ENCODE measurements around the gene TOP3A.

TOP3A gene

DNA sequence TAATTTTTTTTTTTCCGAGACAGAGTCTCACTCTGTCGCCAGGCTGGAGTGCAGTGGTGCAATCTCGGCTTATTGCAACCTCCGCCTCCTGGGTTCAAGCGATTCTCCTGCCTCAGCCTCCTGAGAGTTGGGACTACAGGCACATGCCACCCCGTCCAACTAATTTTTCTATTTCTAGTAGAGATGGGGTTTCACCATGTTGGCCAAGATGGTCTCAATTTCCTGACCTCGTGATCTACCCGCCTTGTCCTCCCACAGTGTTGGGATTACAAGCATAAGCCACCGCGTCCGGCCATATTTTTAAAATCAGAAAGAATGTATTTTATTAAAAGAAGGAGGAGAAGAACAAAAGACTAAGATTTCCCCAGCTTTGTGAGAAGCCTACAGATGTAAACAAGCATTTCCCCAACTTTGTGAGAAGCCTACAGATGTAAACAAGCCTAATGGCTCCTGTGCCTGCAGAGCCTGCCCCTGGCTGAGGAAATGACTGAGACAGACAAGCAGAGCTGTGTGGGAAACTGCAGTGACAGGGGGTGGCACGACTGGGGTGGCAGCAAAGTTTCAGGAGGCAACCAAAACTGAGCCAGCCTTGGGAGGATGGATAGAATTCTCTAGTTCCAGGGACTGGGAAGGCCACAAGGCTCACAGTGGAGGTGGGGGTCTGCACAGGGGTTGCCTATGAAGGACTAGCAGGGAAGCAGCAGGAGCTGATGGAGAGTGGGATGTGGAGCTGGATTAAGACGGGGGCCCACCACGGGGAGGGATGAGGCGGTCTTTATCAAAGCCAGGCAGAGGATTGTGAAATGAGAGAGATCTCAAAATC lies 22.9 kb downstream of the TOP3A start:
- Histone ChIP-seq H3K36me3 (replicated peaks) (peaks cover 40% of the 10 kb centered on the region), H3K4me3 (ENCODE audit: low read depth, low read length) (no peak overlapping the region), H3K27me3 (replicated peaks) (no peaks in the 10 kb centered on the region), H3K27ac (no peak overlapping the region)
- TF ChIP-seq CTCF (IDR thresholded peaks at IDR 0.05; ENCODE audit: low read depth, low read length, missing control alignments), result no peak
- in situ Hi-C loops (cut with HindIII; ENCODE audit: low pct_ligation_motif_present, low sequenced_read_pairs), result no loop called here
- no peak for DNase-seq

- TF ChIP-seq CTCF (IDR thresholded peaks at IDR 0.05; ENCODE audit: low read depth, low read length, missing control alignments), result no peak
- in situ Hi-C loops (cut with HindIII; ENCODE audit: low pct_ligation_motif_present, low sequenced_read_pairs), result no loop called here
- Histone ChIP-seq H3K36me3 (replicated peaks) (peaks cover 57% of the 10 kb centered on the region), H3K4me3 (ENCODE audit: low read depth, low read length) (no peak overlapping the region), H3K27me3 (replicated peaks) (no peaks in the 10 kb centered on the region), H3K27ac (no peak overlapping the region)
- DNase-seq, result no peak
These were observed 29.5 kb downstream of the TOP3A start for GRCh38 chr17:18285296-18285695.

- DNase-seq, result no peak
- TF ChIP-seq CTCF (IDR thresholded peaks at IDR 0.05; ENCODE audit: low read depth, low read length, missing control alignments), result no peak
- no peaks in the 10 kb centered on the region for H3K27me3 ChIP-seq (replicated peaks)
- H3K4me3 ChIP-seq (ENCODE audit: low read depth, low read length), result no peak overlapping the region
- H3K27ac ChIP-seq, result no peak overlapping the region
- in situ Hi-C loops (cut with HindIII; ENCODE audit: low pct_ligation_motif_present, low sequenced_read_pairs), result no loop called here
- H3K36me3 ChIP-seq (replicated peaks), result peaks cover 60% of the 10 kb centered on the region
These were observed 33.0 kb downstream of the TOP3A start for GRCh38 chr17:18281788-18282187.

GRCh38 chr17:18280766-18281371 lies 33.9 kb downstream of the TOP3A start:
- peaks cover 66% of the 10 kb centered on the region for H3K36me3 ChIP-seq (replicated peaks)
- no peak for TF ChIP-seq CTCF (IDR thresholded peaks at IDR 0.05; ENCODE audit: low read depth, low read length, missing control alignments)
- no peak for DNase-seq
- in situ Hi-C loops (cut with HindIII; ENCODE audit: low pct_ligation_motif_present, low sequenced_read_pairs), result no loop called here
- H3K27ac ChIP-seq, result no peak overlapping the region
- no peak overlapping the region for H3K4me3 ChIP-seq (ENCODE audit: low read depth, low read length)
- no peaks in the 10 kb centered on the region for H3K27me3 ChIP-seq (replicated peaks)

DNA sequence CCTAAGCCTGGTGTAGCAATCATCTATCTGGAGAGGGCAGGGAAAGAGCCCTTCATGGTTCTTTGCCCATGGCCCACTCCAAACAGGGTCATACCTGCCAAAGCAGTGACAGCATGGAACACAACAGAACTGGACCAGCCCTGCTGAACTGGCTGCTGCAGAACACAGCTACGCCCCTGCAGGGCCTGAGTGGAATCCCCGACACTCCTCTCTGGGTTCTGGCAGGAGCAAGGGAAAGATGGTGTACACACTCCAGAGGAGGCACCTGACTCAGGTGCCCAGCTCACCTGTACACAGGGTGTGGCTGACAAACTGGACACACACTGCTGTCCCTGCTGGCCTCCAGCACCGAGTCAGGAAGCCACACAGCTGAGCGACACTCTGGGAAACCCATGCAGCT lies 34.5 kb downstream of the TOP3A start:
- no peak overlapping the region for H3K4me3 ChIP-seq (ENCODE audit: low read depth, low read length)
- in situ Hi-C loops (cut with HindIII; ENCODE audit: low pct_ligation_motif_present, low sequenced_read_pairs), result no loop called here
- no peak for DNase-seq
- no peaks in the 10 kb centered on the region for H3K27me3 ChIP-seq (replicated peaks)
- no peak for TF ChIP-seq CTCF (IDR thresholded peaks at IDR 0.05; ENCODE audit: low read depth, low read length, missing control alignments)
- no peak overlapping the region for H3K27ac ChIP-seq
- peaks cover 68% of the 10 kb centered on the region for H3K36me3 ChIP-seq (replicated peaks)

Measured in brain microvascular endothelial cell (primary cell).